Right cardiac atrium (tissue), 5 donors: ENCODE measurements around the gene FAM89A. TPM values are rescaled to one million over a fixed set of nuclear protein-coding genes. Genes with fewer than 3 reads are reported as not detected.

Experiments used
- ATAC-seq, 2 donors: fragments of 200-7000 bp; cut with Tn5 transposase; one replicate each; pipeline versions ENCODE4 v1.8.0 to v1.9.1; 2020; ENCODE audit warnings: moderate library complexity in 2 of 2, mild to moderate bottlenecking in 1 of 2
- DNase-seq, 3 donors: peaks; one replicate each; pipeline ENCODE4 v3.0.0-alpha.2; 2020
- H3K27ac ChIP-seq: one replicate; pipeline ENCODE4 v1.5.1; 2013; ENCODE audit warnings: mild to moderate bottlenecking, low read length, control low read depth, moderate library complexity
- H3K27me3 ChIP-seq: one replicate; pipeline ENCODE4 v1.6.1; 2013; ENCODE audit not compliant: control insufficient read depth, insufficient read depth
- H3K4me1 ChIP-seq: one replicate; pipeline ENCODE4 v1.6.1; 2013; ENCODE audit warnings: low read length; ENCODE audit not compliant: control insufficient read depth, insufficient read depth
- H3K4me3 ChIP-seq: one replicate; pipeline ENCODE4 v1.5.1; 2013; ENCODE audit warnings: low read length, control low read depth
- H3K9me3 ChIP-seq: one replicate; pipeline ENCODE4 v1.6.1; 2013; ENCODE audit warnings: low read length; ENCODE audit not compliant: control insufficient read depth
- WGBS: extraction: QIAGEN DNeasy Blood & Tissue Kit; methylation state at CpG from one replicate; pipeline ENCODE4 v1.1.7; 2013; 5-methylcytosine and 5-hydroxymethylcytosine counted together
- intact Hi-C, 4 donors: fragments of 100-400 bp; cut with DNase I; formaldehyde crosslinking; loops; one replicate each; pipeline versions ENCODE4 v1.11.0 to v1.14.0; 2022 to 2023
- polyA plus RNA-seq: library from polyadenylated mRNA; stranded (reverse); fragments of 200-250 nt; gene quantifications from one replicate; pipeline ENCODE4 v1.2.3, GENCODE V29; 2013
- total RNA-seq, 4 donors: library from RNA; stranded (reverse); fragmentation: NEBNext Ultra II Directional; extraction: Animal tissue kit (Norgen Biotek cat#: 25700); gene quantifications; one replicate each; pipeline ENCODE4 v1.2.1, GENCODE V29; 2021
- donor health status: healthy with polysubstance abuse.
- donor health status: DM: no; HTN: yes; CAD: no.
- donor health status: DM: no; HTN: no; CAD: no.
- donor health status: DM: no; HTN: yes; CAD: no; lungs with severe emphysema.
- donor health status: DM: yes; HTN: yes; CAD: no.

The FAM89A gene
- total and polyA plus RNA-seq, 5 donors: 2.3 to 7.7 (median 5.6) TPM

DNA sequence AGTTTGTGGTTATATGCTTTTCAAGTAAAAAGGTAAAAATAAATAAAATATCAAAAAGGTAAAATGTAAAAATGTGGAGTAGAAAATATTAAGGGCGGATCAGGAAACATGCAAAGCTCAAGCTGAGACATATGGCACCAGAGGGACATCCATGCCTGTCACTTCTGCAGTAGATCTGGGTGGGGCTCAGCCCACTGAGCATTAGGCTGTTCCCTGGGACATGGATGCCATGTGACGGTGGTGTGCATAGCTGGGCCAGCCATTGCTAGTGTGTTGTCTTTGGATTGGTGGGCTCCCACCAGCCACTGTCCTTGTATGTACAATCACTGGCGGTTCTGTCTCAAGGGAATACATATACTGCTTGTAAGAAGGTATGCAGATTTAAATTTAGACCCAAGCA lies 64.4 kb downstream of the FAM89A start:
- H3K4me1 ChIP-seq: no peaks in the 10 kb centered on the region
- no peaks in the 10 kb centered on the region for H3K27me3 ChIP-seq
- H3K4me3 ChIP-seq: no peak overlapping the region
- intact Hi-C loops: no loop called here
- ATAC-seq (no peak), DNase-seq (no peak)
- no peaks in the 10 kb centered on the region for H3K9me3 ChIP-seq
- WGBS: 80% methylated on average over 3 of the region's 3 CpGs
- no peak overlapping the region for H3K27ac ChIP-seq

DNA sequence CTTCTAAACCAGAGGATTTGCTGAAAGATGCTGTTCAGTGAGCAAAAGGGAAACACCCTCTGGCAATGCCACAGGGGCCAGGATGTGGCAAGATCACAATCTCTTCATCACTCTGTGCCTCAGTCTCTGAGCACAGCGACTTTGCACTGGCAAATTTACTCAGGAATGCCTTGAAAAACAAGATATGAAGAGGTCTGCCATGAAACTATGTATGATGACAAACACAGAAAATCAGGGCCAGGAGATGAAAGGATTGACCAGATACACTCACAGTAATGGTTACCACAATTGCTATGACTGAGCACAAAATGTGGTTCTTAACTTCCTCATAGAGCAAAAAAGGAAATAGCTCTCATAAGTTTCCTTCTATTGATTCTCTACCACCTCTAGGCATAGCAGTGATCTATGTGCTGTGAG lies 67.2 kb downstream of the FAM89A start:
- WGBS: 67% methylated on average over 1 of the region's 1 CpG
- H3K4me1 ChIP-seq: no peaks in the 10 kb centered on the region
- H3K27ac ChIP-seq: no peak overlapping the region
- intact Hi-C loops: no loop called here
- no peak for DNase-seq
- no peak overlapping the region for H3K4me3 ChIP-seq
- H3K27me3 ChIP-seq: no peaks in the 10 kb centered on the region
- no peak for ATAC-seq
- H3K9me3 ChIP-seq: no peaks in the 10 kb centered on the region

DNA sequence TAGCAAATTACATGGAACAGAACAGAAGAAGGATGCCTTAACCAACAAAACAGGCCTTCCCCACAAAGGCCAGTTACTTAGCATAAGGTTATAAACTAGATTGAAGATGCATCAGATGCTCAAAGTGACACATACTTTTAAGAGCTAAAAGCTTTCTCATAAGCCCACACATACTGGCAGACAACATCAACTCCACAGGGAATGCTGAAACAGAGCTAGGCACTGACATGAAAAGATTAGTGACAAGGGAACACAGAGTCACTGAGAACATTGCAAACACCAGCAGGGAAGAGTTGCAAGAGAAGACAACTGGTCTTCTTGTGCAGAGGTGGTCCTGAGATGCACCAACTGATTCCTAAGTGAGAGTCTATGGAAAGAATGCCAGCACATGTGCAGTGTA lies 68.3 kb downstream of the FAM89A start:
- DNase-seq (no peak), ATAC-seq (no peak)
- intact Hi-C loops: no loop called here
- Histone ChIP-seq H3K4me1 (no peaks in the 10 kb centered on the region), H3K4me3 (no peak overlapping the region), H3K27me3 (no peaks in the 10 kb centered on the region), H3K27ac (no peak overlapping the region), H3K9me3 (no peaks in the 10 kb centered on the region)

DNA sequence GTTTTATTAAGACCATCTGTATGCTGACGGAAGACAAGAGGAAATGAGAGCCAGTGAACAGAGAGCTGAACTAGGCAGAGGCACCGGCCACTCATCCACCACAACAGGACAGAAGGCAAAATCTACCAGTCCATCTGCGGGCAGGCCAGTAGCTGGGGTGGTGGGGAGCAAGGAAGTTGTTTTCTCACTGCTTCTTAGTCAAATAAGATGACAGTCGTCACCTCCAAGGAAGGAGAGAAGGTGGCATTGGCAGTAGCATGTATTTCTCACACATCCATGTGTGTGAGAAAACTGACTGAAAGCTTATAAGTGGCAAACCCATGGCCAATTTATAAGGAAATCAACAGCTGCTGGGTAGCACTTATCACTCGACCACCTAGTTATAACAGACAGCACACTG lies 69.6 kb downstream of the FAM89A start:
- DNase-seq: no peak
- no peaks in the 10 kb centered on the region for H3K27me3 ChIP-seq
- no peak for ATAC-seq
- H3K9me3 ChIP-seq: no peaks in the 10 kb centered on the region
- no peaks in the 10 kb centered on the region for H3K4me1 ChIP-seq
- no peak overlapping the region for H3K27ac ChIP-seq
- intact Hi-C loops: no loop called here
- WGBS: 87% methylated on average over 5 of the region's 5 CpGs
- no peak overlapping the region for H3K4me3 ChIP-seq

Other genes with a start within 250 kb of the FAM89A start
- gene C1orf198, start 171.7 kb downstream of the FAM89A start, total RNA-seq: 10 to 100 TPM; 48.0 to 69.9 (median 56.2) TPM
- gene C1orf198, start 171.7 kb downstream of the FAM89A start, polyA plus RNA-seq: 36.1 TPM
- gene TTC13, start 61.4 kb downstream of the FAM89A start, total RNA-seq: 1 to 10 TPM; 6.5 to 8.6 (median 7.5) TPM
- 4.5 TPM for gene TTC13, start 61.4 kb downstream of the FAM89A start, polyA plus RNA-seq
- gene ARV1, start 61.2 kb downstream of the FAM89A start, total RNA-seq: 10 to 100 TPM; 25.2 to 29.2 (median 27.6) TPM
- gene ARV1, start 61.2 kb downstream of the FAM89A start, polyA plus RNA-seq: 48.5 TPM
- gene TRIM67, start 121.8 kb upstream of the FAM89A start, total RNA-seq: under 1 TPM; 0.06 to 0.34 (median 0.10) TPM
- gene TRIM67, start 121.8 kb upstream of the FAM89A start, polyA plus RNA-seq: 0.09 TPM
- 10 to 100 TPM; 48.6 to 55.6 (median 50.3) TPM for gene GNPAT, start 201.0 kb upstream of the FAM89A start, total RNA-seq
- 46.7 TPM for gene GNPAT, start 201.0 kb upstream of the FAM89A start, polyA plus RNA-seq